ENCODE results near the gene CIDEB. TPM values are rescaled to one million over a fixed set of nuclear protein-coding genes. Genes with fewer than 3 reads are reported as not detected.

The CIDEB gene
- total and polyA plus RNA-seq, 2 of the 13 experiments (the other 11 are each of a cell fraction or from before 2014, with no cell fraction given) = 35.8 to 110 TPM

DNA sequence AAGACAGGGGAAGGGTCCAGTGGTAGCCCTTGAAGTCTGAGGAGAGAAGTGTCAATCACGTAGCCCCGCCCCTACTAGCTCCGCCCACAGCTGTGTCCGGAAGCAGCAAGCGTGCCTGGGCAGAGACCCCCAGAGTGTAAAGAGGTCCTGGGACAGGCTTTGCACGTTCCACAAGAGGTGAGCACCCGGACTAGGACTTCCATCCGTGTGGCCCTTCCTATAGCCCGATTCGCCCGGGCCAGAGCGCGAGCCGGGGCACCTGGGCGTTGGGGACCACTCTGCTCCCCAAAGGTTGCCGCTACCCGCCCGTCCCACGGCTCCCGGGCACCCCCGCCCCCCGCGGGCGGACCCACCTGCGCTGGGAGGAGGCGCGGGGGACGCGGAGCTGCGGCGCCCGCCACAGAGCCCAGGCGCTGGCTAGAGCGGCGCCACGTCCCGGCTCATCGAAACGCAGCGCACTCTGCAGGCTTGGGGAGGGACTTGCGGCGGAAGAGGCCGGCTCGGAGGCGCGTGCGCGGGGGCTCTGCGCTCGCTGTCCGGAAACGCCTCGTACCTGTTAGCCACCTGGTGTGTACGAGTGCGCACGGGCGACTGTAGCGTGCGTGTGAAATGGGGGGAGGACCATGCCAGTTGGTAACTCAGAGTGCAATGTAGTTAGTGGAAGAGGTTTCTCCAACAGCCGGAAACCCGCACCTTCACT is 36.5 kb downstream of the CIDEB start, which contains the start of gene RABGGTA:
Gene RABGGTA, minus strand, starts transcription at position 464 of the 700 bp plus-strand sequence. CDS start 482 bp downstream, outside the sequence.
- WGBS (ENCODE audit: low lambda C conversion rate) = 1% methylated on average over 61 of the region's 61 CpGs
- Histone ChIP-seq H3K27me3 (ENCODE audit: control insufficient read depth in 1 of 2, insufficient read depth in 2 of 2, low read length in 2 of 2) (no peaks in the 10 kb centered on the region; a peak in 1 of 5 replicates), H3K4me1 (ENCODE audit: insufficient read depth, low read length) (peaks cover 22% of the 10 kb centered on the region), H3K4me2 (ENCODE audit: low read depth, low read length) (peak within 1 kb of the TSS; percentile 97), H3K9ac (ENCODE audit: insufficient read depth, low read depth, low read length) (peak within 1 kb of the TSS; percentile 98), H3K9me3 (ENCODE audit: low read length) (no peaks in the 10 kb centered on the region), H4K20me1 (ENCODE audit: insufficient read depth, low read length) (no peaks in the 10 kb centered on the region), H3K4me3 (replicated peaks in 1 of 3; ENCODE audit: insufficient read depth in 1 of 3, low read depth in 2 of 3, low read length in 3 of 3) (peak within 1 kb of the TSS; percentile 78 to 96 (median 78)), H3K79me2 (ENCODE audit: insufficient read depth, low read length) (peaks cover 7% of the 10 kb centered on the region), H3K27ac (ENCODE audit: extremely low read length, insufficient read depth, low read length) (peak within 1 kb of the TSS; percentile 92), H2AFZ (ENCODE audit: low read length) (peak within 1 kb of the TSS; percentile 75), H3K36me3 (replicated peaks in 1 of 2; ENCODE audit: control insufficient read depth in 1 of 2, insufficient read depth in 2 of 2, low read length in 2 of 2) (peaks cover 16 to 26% of the 10 kb centered on the region in 2 experiments; a peak in 4 of 5 replicates)
- ATAC-seq (peak; percentile 95), DNase-seq (ENCODE audit: low spot score) (peak; percentile 96), FAIRE-seq (peak; percentile 76)
- POLR2A ChIA-PET = interaction anchor here (0.6 to 16.5 kb wide), 55 partner anchors 9 to 1434 kb away, joined by 3 to 435 read pairs (median 7); partner anchors contain the start of genes AJUBA, BCL2L2, CARMIL3 and CBLN3
- CTCF ChIA-PET (ENCODE audit: low intra/inter-chr PET ratio, low total read pairs) = interaction anchor here (0.6 to 2.8 kb wide), 4 partner anchors 26 to 76 kb away, joined by 3 to 33 read pairs (median 10); partner anchors contain the start of genes MDP1 and TINF2
- in situ Hi-C loops (cut with HindIII; ENCODE audit: extremely low pct_ligation_motif_present, low pct_unique_long_range_greater_than_20kb) = no loop called here
- intact Hi-C loops (cut with micrococcal nuclease; ENCODE audit: unreplicated experiment) = loop anchor here (1.0 to 2.0 kb wide), 4 partner anchors 19 to 54 kb away; partner anchors contain the start of gene MDP1
- no TSS peak for BruUV-seq (replicated peaks)
- TF ChIP-seq THAP11 (CRISPR knock-in tag; IDR thresholded peaks at IDR 0.05) = peak; percentile 97
- peak; percentile 86 for TF ChIP-seq ZBTB14 (CRISPR knock-in tag; IDR thresholded peaks at IDR 0.05)
- peak; percentile 99 for TF ChIP-seq ZNF605 (CRISPR knock-in tag; IDR thresholded peaks at IDR 0.05)
- peak; percentile 98 for TF ChIP-seq ZNF564 (CRISPR knock-in tag; IDR thresholded peaks at IDR 0.05)
- TF ChIP-seq SRSF4 (IDR thresholded peaks at IDR 0.05; ENCODE audit: low read depth, low read length, poor library complexity, severe bottlenecking) = peak; percentile 97
- TF ChIP-seq, protein P1, sequence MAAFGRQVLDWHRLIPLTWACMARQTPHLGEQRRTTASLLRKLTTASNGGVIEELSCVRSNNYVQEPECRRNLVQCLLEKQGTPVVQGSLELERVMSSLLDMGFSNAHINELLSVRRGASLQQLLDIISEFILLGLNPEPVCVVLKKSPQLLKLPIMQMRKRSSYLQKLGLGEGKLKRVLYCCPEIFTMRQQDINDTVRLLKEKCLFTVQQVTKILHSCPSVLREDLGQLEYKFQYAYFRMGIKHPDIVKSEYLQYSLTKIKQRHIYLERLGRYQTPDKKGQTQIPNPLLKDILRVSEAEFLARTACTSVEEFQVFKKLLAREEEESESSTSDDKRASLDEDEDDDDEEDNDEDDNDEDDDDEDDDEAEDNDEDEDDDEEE (CRISPR knock-in tag; IDR thresholded peaks at IDR 0.05) = peak; percentile 100
- TF ChIP-seq REPIN1 (CRISPR knock-in tag; IDR thresholded peaks at IDR 0.05; ENCODE audit: borderline replicate concordance, low read depth) = peak; percentile 100
- TF ChIP-seq TCF12 (IDR thresholded peaks at IDR 0.05) = no peak
- TF ChIP-seq TCF12 (CRISPR knock-in tag; IDR thresholded peaks at IDR 0.05) = peak; percentile 100
- TF ChIP-seq ZBTB20 (CRISPR knock-in tag; IDR thresholded peaks at IDR 0.05; ENCODE audit: borderline replicate concordance, low read depth) = peak; percentile 98
- TF ChIP-seq SALL1 (CRISPR knock-in tag; IDR thresholded peaks at IDR 0.05) = peak; percentile 99
- TF ChIP-seq, protein P2, sequence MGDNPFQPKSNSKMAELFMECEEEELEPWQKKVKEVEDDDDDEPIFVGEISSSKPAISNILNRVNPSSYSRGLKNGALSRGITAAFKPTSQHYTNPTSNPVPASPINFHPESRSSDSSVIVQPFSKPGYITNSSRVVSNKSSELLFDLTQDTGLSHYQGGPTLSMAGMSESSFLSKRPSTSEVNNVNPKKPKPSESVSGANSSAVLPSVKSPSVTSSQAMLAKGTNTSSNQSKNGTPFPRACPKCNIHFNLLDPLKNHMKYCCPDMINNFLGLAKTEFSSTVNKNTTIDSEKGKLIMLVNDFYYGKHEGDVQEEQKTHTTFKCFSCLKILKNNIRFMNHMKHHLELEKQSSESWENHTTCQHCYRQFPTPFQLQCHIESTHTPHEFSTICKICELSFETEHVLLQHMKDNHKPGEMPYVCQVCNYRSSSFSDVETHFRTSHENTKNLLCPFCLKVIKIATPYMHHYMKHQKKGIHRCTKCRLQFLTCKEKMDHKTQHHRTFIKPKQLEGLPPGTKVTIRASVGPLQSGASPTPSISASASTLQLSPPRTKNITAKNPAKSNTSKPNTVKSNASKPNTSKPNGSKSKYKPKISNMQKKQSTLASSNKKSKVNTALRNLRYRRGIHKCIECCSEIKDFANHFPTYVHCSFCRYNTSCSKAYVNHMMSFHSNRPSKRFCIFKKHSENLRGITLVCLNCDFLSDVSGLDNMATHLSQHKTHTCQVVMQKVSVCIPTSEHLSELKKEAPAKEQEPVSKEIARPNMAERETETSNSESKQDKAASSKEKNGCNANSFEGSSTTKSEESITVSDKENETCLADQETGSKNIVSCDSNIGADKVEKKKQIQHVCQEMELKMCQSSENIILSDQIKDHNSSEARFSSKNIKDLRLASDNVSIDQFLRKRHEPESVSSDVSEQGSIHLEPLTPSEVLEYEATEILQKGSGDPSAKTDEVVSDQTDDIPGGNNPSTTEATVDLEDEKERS (CRISPR knock-in tag; IDR thresholded peaks at IDR 0.05) = peak; percentile 98
- no peak for TF ChIP-seq EHMT2 (IDR thresholded peaks at IDR 0.05; ENCODE audit: borderline replicate concordance, low read depth, low read length)
- peak; percentile 100 for TF ChIP-seq CSRNP1 (CRISPR knock-in tag; IDR thresholded peaks at IDR 0.05)

Measured in HepG2 (cell line).